ENCODE data around the gene STK11. TPM values are rescaled to one million over a fixed set of nuclear protein-coding genes. Genes with fewer than 3 reads are reported as not detected.

The STK11 gene
- total and polyA plus RNA-seq, 2 donors (not counting 3 experiments of a cell fraction or from before 2014, with no cell fraction given): 39.4 to 75.4 TPM

DNA sequence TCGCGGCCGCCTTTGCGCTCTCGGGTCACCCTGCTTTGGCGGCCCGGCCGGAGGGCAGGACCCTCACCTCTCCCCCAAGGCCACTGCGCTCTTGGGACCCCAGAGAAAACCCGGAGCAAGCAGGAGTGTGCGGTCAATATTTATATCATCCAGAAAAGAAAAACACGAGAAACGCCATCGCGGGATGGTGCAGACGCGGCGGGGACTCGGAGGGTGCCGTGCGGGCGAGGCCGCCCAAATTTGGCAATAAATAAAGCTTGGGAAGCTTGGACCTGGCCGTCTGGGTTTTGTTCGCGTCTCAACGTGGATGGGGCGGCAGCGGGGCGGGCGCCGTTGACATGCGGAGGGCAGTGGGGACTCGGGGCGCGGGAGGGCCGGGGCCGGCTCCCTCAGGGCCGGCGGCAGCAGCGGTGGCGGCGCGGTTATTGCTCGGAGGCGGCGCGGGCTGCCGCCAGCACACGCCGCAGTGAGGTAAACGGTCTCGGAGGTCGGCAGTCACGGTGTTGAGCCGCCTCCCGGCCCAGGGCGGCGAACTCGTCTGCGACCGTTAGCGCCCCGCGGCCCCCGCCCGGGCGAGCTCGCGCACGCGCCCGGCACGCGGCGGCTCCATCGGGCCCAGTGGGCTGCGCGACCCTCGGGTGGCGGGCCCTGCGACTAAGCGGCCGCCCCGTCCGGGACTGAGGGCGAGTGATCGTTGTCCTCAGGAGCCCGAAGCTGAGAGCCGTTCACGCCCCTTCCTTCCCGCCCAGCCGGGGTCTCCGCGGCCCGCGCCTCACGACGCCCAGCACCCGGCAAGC, 22.8 kb downstream of the STK11 start:
- FAIRE-seq (no peak), DNase-seq (ENCODE audit: low read depth, low spot score) (no peak)
- Histone ChIP-seq H3K27me3 (ENCODE audit: control insufficient read depth in 2 of 2, insufficient read depth in 2 of 2, low read length in 2 of 2) (no peaks in the 10 kb centered on the region), H3K9ac (replicated peaks; ENCODE audit: extremely low read depth, insufficient read depth, low read length) (no peak overlapping the region), H3K4me3 (replicated peaks in 1 of 3; ENCODE audit: insufficient read depth in 1 of 3, low read depth in 1 of 3, low read length in 3 of 3) (no peak overlapping the region), H3K9me3 (replicated peaks; ENCODE audit: control insufficient read depth, insufficient read depth, low read length) (no peaks in the 10 kb centered on the region), H2AFZ (ENCODE audit: low read depth, low read length) (no peak overlapping the region), H3K79me2 (ENCODE audit: control insufficient read depth, insufficient read depth, low read length) (no peaks in the 10 kb centered on the region), H4K20me1 (replicated peaks; ENCODE audit: control insufficient read depth, extremely low read depth, insufficient read depth, low read length) (no peaks in the 10 kb centered on the region), H3K36me3 (ENCODE audit: control insufficient read depth in 2 of 2, extremely low read depth in 1 of 2, insufficient read depth in 2 of 2, low read length in 2 of 2) (peaks cover 2 to 14% of the 10 kb centered on the region in 2 experiments), H3K27ac (ENCODE audit: insufficient read depth, low read depth, low read length) (no peak overlapping the region), H3K4me1 (ENCODE audit: control insufficient read depth, extremely low read depth, insufficient read depth, low read length) (peaks cover 10% of the 10 kb centered on the region), H3K9me1 (replicated peaks; ENCODE audit: control insufficient read depth, extremely low read depth, insufficient read depth, low read length) (no peaks in the 10 kb centered on the region), H3K4me2 (ENCODE audit: insufficient read depth, low read length) (no peak overlapping the region)
- intact Hi-C loops (cut with micrococcal nuclease) (no loop called here), dilution Hi-C loops (cut with MboI; ENCODE audit: extremely low pct_ligation_motif_present, low sequenced_read_pairs) (no loop called here)
- CTCF ChIA-PET: interaction anchor here (0.9 kb wide), 1 partner anchor 15 kb away, joined by 3 read pairs; no protein-coding TSS in a partner anchor
- POLR2A ChIA-PET: no interaction called here
- no peak for TF ChIP-seq GATA2 (IDR thresholded peaks at IDR 0.05; ENCODE audit: insufficient read depth, insufficient read length, low read depth, low read length)
- no peak for TF ChIP-seq EZH2 (IDR thresholded peaks at IDR 0.05; ENCODE audit: borderline replicate concordance, low read depth, low read length, severe bottlenecking)
- no peak for TF ChIP-seq FOS (IDR thresholded peaks at IDR 0.05; ENCODE audit: borderline replicate concordance, insufficient read depth, low read length)
- no peak for TF ChIP-seq POLR2AphosphoS5 (IDR thresholded peaks at IDR 0.05; ENCODE audit: insufficient read depth, low read depth, low read length)
- TF ChIP-seq, protein P1, sequence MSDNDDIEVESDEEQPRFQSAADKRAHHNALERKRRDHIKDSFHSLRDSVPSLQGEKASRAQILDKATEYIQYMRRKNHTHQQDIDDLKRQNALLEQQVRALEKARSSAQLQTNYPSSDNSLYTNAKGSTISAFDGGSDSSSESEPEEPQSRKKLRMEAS (IDR thresholded peaks at IDR 0.05; ENCODE audit: insufficient read depth, insufficient read length): no peak
- TF ChIP-seq, protein P2, sequence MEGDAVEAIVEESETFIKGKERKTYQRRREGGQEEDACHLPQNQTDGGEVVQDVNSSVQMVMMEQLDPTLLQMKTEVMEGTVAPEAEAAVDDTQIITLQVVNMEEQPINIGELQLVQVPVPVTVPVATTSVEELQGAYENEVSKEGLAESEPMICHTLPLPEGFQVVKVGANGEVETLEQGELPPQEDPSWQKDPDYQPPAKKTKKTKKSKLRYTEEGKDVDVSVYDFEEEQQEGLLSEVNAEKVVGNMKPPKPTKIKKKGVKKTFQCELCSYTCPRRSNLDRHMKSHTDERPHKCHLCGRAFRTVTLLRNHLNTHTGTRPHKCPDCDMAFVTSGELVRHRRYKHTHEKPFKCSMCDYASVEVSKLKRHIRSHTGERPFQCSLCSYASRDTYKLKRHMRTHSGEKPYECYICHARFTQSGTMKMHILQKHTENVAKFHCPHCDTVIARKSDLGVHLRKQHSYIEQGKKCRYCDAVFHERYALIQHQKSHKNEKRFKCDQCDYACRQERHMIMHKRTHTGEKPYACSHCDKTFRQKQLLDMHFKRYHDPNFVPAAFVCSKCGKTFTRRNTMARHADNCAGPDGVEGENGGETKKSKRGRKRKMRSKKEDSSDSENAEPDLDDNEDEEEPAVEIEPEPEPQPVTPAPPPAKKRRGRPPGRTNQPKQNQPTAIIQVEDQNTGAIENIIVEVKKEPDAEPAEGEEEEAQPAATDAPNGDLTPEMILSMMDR (IDR thresholded peaks at IDR 0.05; ENCODE audit: extremely low read depth in 1 of 2, insufficient read depth in 1 of 2, low read depth in 1 of 2, low read length in 2 of 2): no peak
- TF ChIP-seq MYC (IDR thresholded peaks at IDR 0.05; ENCODE audit: low read depth, low read length): no peak
- TF ChIP-seq JUN (IDR thresholded peaks at IDR 0.05; ENCODE audit: borderline replicate concordance, insufficient read depth, insufficient read length, low read depth): no peak
- TF ChIP-seq POLR2A (IDR thresholded peaks at IDR 0.05; ENCODE audit: low read depth, low read length): no peak
- no TSS peak for BruUV-seq (replicated peaks)
